ENCODE results near the gene DLEC1.

The DLEC1 gene

DNA sequence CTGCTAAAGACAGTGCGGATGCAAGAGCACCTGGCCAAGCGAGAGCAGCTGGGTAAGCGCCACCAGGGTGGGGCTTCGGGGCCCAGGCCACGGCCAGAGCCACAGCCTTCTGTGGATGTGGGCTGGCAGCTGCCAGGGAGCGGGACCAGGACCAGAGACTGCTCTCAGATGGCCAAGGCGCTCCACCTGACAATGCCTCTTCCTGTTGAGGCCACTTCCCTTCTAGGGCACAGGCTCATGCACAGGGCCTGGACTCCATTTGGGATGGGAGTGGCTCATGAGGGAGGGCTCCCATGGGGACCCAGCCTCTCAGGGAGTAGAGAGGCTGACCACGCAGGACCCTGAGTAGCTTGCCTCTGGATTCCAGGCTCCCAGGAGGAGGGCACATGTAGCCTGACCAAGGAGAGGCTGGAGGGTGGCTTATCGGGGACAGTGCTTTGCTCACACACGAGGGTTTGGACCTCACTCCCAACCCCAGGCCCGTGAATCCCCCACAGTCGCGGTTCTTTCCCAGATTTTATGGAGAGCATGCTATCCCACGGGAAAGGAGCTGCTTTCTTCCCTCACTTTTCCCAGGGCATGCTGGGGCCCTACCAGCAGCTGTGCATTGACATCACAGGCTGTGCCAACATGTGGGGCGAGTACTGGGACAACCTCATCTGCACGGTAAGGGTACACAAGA, 72.8 kb downstream of the DLEC1 start:
- DNase-seq: no peak

GRCh38 chr3:38112378-38112761, 73.4 kb downstream of the DLEC1 start:
- DNase-seq: no peak

- DNase-seq: no peak
Observed at GRCh38 chr3:38114052-38114874, 75.3 kb downstream of the DLEC1 start.

- no peak for DNase-seq
Observed at GRCh38 chr3:38114875-38115644, 76.1 kb downstream of the DLEC1 start.

DNA sequence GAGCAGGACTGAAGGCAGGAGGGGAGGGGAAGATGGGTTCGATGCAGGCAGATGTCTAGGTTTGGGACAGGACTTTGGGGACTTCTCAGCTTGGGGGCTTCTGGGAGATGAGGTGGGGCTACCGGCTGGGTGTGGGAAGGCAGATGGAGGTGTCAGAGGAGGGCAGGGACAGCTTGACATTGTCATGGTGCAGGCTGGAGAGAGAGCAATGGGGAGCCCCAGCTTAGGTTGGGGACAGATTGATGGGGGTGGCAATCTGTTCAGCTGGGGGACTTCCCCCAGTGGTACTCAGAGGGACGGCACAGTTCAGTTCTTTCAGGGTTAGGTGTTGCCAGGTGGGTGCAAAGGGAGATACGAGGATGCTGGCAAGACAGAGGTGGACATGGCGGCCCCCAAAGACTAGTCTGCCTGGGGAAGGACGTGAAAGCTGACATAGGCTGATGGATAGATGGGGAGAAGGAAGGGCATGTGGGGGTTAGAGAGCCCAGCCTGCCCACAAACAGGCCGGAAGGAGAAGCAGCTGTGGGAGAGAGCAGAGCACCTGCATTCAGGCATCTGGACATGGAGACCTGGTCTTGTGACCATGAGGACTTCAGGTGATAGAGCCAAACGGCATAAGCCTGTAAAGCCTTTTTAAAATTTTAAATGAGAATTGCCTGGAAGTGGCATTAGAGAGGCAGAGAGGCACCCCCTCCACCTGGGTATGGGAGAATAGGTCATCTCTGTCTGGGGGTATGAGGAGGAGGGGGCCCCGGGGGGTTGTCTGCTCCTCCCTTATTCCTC, 76.8 kb downstream of the DLEC1 start:
- DNase-seq: no peak

GRCh38 chr3:38116471-38117162, 77.6 kb downstream of the DLEC1 start:
- no peak for DNase-seq

GRCh38 chr3:38117163-38117716, 78.2 kb downstream of the DLEC1 start:
- DNase-seq: no peak

GRCh38 chr3:38117748-38118420, 78.9 kb downstream of the DLEC1 start:
- DNase-seq: peak; percentile 65

DNA sequence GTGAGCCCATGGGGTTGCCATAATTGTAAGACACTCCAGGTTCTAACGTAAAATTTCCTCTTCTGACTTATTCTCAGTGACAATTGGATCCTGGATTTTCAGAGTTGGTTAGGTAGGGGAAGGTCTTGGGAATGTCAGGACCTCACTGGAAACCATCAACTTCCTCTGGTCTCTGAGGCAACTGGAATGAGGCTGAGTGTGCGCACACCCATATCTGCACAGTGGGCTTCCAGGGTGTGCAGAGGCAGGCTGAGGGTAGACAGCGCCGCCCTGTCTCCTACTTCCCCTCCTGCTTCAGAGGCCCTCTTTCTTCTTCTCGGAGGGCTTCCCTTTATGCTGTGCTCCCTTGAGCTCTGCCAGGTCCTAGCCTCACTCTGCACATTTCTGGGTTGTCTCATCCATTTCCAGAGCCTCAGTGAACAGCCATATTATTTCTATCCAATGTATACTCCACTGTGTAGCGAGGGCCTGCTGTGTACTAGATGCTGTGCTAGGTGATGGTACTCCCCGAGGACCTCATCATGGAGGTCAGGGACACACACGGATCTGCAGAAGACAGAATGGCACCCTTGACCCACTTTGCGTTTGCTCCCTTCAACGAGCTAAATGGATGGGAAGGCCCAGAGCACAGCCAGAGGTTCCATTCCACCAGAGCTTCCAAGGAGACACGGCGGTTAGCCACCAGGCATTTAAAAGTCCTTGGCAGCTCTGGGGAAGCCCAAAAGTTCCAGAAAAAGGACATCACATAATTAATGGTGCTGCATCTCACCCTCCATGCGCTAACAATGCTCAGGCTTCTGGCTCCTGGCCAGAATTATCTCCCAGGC, 79.6 kb downstream of the DLEC1 start:
- no peak for DNase-seq

DNA sequence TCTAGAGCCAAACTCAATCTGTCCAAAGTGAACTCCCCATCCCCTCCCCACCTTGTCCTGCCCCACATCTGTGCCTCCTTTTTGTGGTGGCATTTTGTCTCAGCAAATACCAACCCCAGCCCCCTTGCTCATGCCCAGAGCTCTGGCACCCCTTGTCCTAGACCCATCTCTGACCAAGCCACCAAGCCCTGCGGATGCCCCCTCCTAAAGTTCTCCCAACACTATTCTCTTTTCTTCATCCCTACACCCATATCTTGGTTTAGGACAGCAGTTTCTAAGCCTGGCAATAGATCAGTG, 80.2 kb downstream of the DLEC1 start:
- DNase-seq: no peak

GRCh38 chr3:38119821-38120692, 81.0 kb downstream of the DLEC1 start:
- no peak for DNase-seq

GRCh38 chr3:38120693-38121450, 81.9 kb downstream of the DLEC1 start:
- no peak for DNase-seq

DNA sequence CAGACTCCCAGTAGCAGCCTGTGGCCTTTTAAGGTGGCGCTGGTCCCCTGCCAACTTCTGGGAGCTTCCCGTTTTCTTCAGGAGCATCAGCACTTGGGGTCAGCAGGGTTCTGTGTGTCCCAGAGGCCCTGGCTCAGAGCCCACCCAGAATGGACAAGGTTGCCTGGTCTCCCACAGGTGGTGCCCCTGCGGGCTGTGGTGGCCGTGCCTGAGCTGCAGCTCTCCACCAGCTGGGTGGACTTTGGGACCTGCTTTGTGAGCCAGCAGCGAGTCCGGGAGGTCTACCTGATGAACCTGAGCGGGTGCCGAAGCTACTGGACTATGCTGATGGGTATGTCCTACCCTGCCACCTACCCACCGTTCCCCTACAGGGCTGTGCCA, 82.4 kb downstream of the DLEC1 start:
- DNase-seq: no peak

- no peak for DNase-seq
Observed at GRCh38 chr3:38121832-38122461, 82.9 kb downstream of the DLEC1 start.

GRCh38 chr3:38122712-38123290, 83.8 kb downstream of the DLEC1 start:
- DNase-seq: no peak

DNA sequence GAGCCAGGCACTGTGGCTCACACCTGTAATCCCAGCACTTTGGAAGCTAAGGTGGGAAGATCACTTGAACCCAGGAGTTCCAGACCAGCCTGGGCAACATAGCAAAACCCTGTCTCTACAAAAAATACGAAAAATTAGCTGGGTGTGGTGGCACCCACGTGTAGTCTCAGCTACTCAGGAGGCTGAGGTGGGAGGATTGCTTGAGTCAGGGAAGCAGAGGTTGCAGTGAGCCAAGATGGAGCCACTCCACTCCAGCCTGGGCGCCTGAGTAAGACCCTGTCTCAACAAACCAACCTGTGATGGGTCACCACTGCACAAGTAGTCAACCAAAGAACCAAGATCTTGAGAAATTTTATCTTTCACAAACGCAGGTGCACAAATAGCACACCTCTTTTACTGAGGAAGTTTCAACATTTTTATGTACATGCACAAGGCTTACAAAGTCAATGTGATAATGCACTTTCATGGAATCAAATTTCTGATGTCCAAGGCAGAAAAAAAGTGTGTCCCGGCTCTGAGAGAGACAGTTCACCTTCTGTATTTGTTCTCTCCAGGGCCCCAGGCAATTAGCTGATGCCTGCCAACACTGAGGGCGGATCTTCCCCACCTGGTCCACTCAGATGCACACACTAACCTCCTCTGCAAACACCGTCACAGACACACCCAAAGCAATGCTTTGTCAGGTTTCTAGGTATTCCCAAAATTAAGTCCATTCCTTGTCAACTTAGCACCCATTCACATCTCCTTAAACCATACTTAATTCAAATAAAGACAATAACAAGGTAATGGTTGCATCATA, 85.5 kb downstream of the DLEC1 start:
- DNase-seq: no peak

All from central memory CD4-positive, alpha-beta T cell (primary cell).